ENCODE data around the gene STRA6. TPM values are rescaled to one million over a fixed set of nuclear protein-coding genes. Genes with fewer than 3 reads are reported as not detected.

The STRA6 gene
- total RNA-seq, 1 experiment from 2014 or later = 2.1 TPM

DNA sequence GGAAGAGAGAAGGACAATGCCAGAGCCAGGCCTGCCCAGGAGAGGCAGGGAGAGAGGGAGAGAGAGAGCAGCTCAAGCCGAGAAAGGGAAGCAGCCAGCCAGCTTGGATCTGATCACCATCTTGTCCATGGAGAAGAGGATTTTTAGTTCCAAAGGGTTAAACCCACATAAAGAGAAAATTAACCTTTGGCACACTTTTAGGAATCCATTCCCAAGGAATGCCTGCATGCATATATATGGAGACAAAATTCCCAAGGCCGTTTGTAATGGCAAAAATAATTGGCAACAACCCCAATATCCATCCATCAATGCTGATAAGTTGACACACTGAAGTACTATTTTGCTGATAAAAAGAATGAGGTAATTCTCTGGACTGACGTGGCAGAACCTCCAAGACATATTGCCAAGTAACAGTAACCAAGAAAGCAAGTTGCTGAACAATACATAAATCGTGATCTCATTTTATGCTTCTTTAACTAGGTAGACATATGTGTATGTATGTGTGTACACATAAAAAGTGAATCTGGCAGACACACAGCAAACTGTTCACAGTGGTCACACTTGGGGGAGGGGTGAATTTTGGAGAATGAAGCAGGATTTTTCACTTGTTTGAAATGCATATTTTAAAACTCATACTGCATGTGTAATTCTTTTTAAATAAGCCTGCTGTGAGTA, 7.5 kb upstream of the STRA6 start:
- ChIA-PET CTCF (interaction anchor here (0.8 kb wide), 1 partner anchor 97 kb away, joined by 3 read pairs; no protein-coding TSS in a partner anchor), POLR2A (no interaction called here)
- no peak overlapping the region for H3K4me3 Mint-ChIP-seq (ENCODE audit: unreplicated experiment)
- no peak overlapping the region for H3K27ac Mint-ChIP-seq (ENCODE audit: unreplicated experiment)
- no TSS peak for BruUV-seq (replicated peaks)
- H3K4me1 Mint-ChIP-seq (ENCODE audit: low read depth, unreplicated experiment) = peaks cover 12% of the 10 kb centered on the region
- Histone ChIP-seq H3K4me1 (no peaks in the 10 kb centered on the region), H3K4me3 (ENCODE audit: low read depth, low read length) (no peak overlapping the region), H3K9me3 (no peaks in the 10 kb centered on the region), H3K27me3 (replicated peaks; ENCODE audit: control insufficient read depth, insufficient read depth, low read length) (no peaks in the 10 kb centered on the region), H3K36me3 (ENCODE audit: control insufficient read depth, insufficient read depth, low read length) (no peaks in the 10 kb centered on the region)
- H3K36me3 Mint-ChIP-seq (ENCODE audit: insufficient read depth, unreplicated experiment) = peaks cover 6% of the 10 kb centered on the region
- intact Hi-C loops (cut with micrococcal nuclease; ENCODE audit: unreplicated experiment) = no loop called here
- H3K27me3 Mint-ChIP-seq (ENCODE audit: insufficient read depth, unreplicated experiment) = peaks cover 4% of the 10 kb centered on the region
- TF ChIP-seq, protein P1, sequence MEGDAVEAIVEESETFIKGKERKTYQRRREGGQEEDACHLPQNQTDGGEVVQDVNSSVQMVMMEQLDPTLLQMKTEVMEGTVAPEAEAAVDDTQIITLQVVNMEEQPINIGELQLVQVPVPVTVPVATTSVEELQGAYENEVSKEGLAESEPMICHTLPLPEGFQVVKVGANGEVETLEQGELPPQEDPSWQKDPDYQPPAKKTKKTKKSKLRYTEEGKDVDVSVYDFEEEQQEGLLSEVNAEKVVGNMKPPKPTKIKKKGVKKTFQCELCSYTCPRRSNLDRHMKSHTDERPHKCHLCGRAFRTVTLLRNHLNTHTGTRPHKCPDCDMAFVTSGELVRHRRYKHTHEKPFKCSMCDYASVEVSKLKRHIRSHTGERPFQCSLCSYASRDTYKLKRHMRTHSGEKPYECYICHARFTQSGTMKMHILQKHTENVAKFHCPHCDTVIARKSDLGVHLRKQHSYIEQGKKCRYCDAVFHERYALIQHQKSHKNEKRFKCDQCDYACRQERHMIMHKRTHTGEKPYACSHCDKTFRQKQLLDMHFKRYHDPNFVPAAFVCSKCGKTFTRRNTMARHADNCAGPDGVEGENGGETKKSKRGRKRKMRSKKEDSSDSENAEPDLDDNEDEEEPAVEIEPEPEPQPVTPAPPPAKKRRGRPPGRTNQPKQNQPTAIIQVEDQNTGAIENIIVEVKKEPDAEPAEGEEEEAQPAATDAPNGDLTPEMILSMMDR (IDR thresholded peaks at IDR 0.05; ENCODE audit: insufficient read depth in 1 of 2, low read depth in 1 of 2, low read length in 1 of 2, severe bottlenecking in 1 of 2, unreplicated experiment in 1 of 2) = no peak
- no peaks in the 10 kb centered on the region for H3K9me3 Mint-ChIP-seq (ENCODE audit: unreplicated experiment)
- no peak for DNase-seq

DNA sequence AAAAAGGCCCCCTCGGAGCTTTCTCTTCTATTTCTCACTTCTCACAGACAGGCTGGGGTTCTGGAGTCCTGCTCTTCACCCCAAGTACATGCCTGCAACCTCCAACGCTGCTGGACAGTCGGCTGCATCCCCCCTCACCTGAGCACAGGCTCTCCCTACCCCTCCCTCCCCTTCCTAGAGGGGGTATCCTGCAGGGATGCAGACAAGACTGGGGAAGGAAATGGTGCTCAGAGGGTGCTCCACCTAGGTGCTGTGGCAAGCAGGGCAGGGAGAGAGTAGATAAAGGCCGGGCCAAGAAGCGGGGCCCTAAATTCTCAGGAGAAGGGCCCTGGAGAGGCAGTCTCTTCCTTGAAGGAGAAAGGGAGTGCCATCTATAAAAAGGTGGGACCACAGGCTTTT, 7.0 kb upstream of the STRA6 start:
- Mint-ChIP-seq H3K4me1 (ENCODE audit: low read depth, unreplicated experiment) (peaks cover 7% of the 10 kb centered on the region), H3K9me3 (ENCODE audit: unreplicated experiment) (no peaks in the 10 kb centered on the region), H3K36me3 (ENCODE audit: insufficient read depth, unreplicated experiment) (peaks cover 6% of the 10 kb centered on the region), H3K27me3 (ENCODE audit: insufficient read depth, unreplicated experiment) (peaks cover 4% of the 10 kb centered on the region), H3K27ac (ENCODE audit: unreplicated experiment) (no peak overlapping the region), H3K4me3 (ENCODE audit: unreplicated experiment) (no peak overlapping the region)
- Histone ChIP-seq H3K4me3 (ENCODE audit: low read depth, low read length) (no peak overlapping the region), H3K36me3 (ENCODE audit: control insufficient read depth, insufficient read depth, low read length) (no peaks in the 10 kb centered on the region), H3K9me3 (no peaks in the 10 kb centered on the region), H3K4me1 (no peaks in the 10 kb centered on the region), H3K27me3 (replicated peaks; ENCODE audit: control insufficient read depth, insufficient read depth, low read length) (no peaks in the 10 kb centered on the region)
- TF ChIP-seq, protein P1 (IDR thresholded peaks at IDR 0.05; ENCODE audit: insufficient read depth in 1 of 2, low read depth in 1 of 2, low read length in 1 of 2, severe bottlenecking in 1 of 2, unreplicated experiment in 1 of 2) = no peak
- DNase-seq = no peak
- ChIA-PET POLR2A (no interaction called here), CTCF (interaction anchor here (0.6 kb wide), 1 partner anchor 100 kb away, joined by 10 read pairs; no protein-coding TSS in a partner anchor)
- intact Hi-C loops (cut with micrococcal nuclease; ENCODE audit: unreplicated experiment) = no loop called here
- no TSS peak for BruUV-seq (replicated peaks)

DNA sequence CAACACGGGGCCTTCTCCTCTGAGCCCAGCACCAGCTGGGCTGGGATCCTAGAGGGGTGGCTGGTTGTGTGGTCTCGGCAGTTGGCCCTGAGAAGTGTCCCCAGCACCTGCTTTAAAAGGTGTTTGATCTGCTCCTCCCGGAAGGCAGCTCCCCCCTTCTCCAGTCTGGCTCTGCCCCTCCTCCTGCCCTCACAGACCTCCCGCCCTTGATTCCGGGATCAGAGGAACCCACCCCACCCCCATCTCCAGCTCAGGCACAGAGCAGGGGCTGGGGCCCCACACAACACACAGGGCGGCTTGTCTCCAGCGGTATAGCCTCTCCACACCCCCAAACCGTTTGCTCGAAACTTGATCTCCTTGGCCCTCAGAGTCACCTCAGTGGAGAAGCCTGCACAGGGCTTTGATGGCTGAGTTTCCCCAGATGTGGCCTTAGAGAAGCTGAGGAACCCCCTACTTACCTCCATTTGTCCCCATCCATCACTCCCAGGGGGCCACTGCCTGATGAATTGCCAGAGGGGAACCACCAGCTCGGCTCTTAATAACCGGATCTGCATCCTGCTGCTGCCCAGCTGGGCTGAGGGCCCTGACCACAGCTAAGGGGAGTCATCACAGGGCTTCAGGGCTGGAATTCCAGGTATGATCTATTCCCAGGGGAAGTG, 6.4 kb upstream of the STRA6 start:
- no TSS peak for BruUV-seq (replicated peaks)
- no peak for DNase-seq
- Mint-ChIP-seq H3K27me3 (ENCODE audit: insufficient read depth, unreplicated experiment) (peaks cover 4% of the 10 kb centered on the region), H3K4me1 (ENCODE audit: low read depth, unreplicated experiment) (peaks cover 7% of the 10 kb centered on the region), H3K4me3 (ENCODE audit: unreplicated experiment) (no peak overlapping the region), H3K9me3 (ENCODE audit: unreplicated experiment) (no peaks in the 10 kb centered on the region), H3K36me3 (ENCODE audit: insufficient read depth, unreplicated experiment) (peaks cover 6% of the 10 kb centered on the region), H3K27ac (ENCODE audit: unreplicated experiment) (no peak overlapping the region)
- no peaks in the 10 kb centered on the region for H3K9me3 ChIP-seq
- no peaks in the 10 kb centered on the region for H3K4me1 ChIP-seq
- ChIA-PET CTCF (interaction anchor here (0.6 kb wide), 1 partner anchor 101 kb away, joined by 10 read pairs; no protein-coding TSS in a partner anchor), POLR2A (no interaction called here)
- intact Hi-C loops (cut with micrococcal nuclease; ENCODE audit: unreplicated experiment) = no loop called here
- H3K36me3 ChIP-seq (ENCODE audit: control insufficient read depth, insufficient read depth, low read length) = no peaks in the 10 kb centered on the region
- no peak overlapping the region for H3K4me3 ChIP-seq (ENCODE audit: low read depth, low read length)
- H3K27me3 ChIP-seq (replicated peaks; ENCODE audit: control insufficient read depth, insufficient read depth, low read length) = no peaks in the 10 kb centered on the region
- TF ChIP-seq, protein P1 (IDR thresholded peaks at IDR 0.05; ENCODE audit: insufficient read depth in 1 of 2, low read depth in 1 of 2, low read length in 1 of 2, severe bottlenecking in 1 of 2, unreplicated experiment in 1 of 2) = no peak
